HCEC 1CT (cell line): ENCODE data around the gene TSFM.
"Not testable (repeated sequence)": the region's sequence is repeated elsewhere in the genome, so short reads cannot be mapped to it uniquely, and the experiment has no call there.

ENCODE experiments used
- DNase-seq: peaks from one replicate; pipeline ENCODE4 v3.0.0-alpha.2; 2017

Gene TSFM

DNA sequence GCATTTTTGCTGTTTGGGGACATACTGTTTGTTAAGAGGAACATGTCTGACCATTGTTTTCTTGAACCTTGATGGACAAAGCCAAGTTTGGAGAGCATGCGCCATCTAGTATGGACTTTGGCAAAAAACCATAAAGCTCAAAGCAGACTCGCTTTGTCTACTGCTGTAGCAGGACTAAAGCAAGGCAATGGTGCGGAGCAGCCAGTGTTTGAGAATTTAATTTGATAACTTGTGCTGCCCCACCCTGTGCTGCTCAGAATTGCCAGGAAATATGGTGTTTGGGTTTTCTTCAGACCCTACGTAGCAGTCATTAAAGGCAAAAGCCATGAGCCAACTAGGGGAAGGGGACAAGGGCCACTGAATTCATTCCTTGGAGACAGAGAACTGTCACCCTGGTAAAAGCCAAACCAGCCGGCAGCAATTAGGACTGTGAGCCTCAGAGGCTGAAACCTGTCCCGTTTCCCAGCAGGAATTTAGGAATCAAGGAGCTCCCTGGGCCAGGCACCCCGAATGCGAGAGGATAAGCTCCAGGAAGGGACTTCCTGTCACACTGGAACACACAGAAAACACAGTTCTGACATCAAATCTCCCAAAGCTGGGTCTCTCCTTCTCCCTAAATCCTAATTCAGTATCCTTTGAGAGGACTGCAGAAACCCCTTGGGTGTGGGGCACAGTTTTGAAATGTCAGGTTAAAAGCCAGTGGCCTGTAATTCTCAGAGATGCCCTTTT is 34.8 kb downstream of the TSFM start:
- DNase-seq: no peak

- DNase-seq: not testable (repeated sequence)
Observed at GRCh38 chr12:57817990-57818331, 35.4 kb downstream of the TSFM start.

DNA sequence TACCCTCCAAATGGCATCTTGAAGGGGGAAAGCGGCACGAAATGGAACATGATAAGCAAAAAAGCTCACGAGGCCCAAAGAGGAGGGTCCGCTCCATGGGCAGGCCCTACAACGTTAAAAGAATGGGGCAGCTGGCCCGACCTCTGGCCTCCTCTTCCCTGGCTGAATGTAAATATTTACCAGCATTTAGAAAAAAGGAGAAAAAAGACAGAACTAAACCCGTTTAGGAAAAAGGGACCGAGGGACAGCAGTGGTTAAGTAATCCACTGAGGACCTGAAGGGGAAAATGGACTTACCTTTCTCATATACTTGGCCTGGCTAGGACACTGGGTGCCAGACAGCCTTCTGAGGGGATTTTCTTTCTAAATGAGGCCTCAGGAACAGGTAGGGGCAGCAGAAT is 37.5 kb downstream of the TSFM start:
- not testable (repeated sequence) for DNase-seq

DNA sequence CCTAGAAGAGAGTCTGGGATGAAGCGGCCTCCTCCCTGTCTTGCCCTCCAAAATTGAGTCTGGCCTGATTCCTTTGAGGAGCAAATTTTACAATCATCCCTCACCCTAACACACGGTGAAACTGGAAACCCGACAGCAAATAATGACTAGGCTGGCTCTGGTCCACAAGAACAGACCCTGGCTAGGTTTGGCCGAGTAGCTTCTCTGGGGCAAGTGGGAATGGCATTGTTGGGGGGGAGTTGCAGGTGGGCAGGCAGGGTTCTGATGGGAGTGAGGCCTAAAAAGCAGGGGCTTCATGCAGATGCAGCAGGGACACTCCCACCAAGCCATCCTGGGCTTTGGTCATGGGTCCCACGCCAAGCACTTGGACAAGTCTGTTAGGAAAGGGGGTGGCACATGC is 38.4 kb downstream of the TSFM start:
- not testable (repeated sequence) for DNase-seq

GRCh38 chr12:57821474-57822214 is 39.1 kb downstream of the TSFM start:
- DNase-seq: no peak

DNA sequence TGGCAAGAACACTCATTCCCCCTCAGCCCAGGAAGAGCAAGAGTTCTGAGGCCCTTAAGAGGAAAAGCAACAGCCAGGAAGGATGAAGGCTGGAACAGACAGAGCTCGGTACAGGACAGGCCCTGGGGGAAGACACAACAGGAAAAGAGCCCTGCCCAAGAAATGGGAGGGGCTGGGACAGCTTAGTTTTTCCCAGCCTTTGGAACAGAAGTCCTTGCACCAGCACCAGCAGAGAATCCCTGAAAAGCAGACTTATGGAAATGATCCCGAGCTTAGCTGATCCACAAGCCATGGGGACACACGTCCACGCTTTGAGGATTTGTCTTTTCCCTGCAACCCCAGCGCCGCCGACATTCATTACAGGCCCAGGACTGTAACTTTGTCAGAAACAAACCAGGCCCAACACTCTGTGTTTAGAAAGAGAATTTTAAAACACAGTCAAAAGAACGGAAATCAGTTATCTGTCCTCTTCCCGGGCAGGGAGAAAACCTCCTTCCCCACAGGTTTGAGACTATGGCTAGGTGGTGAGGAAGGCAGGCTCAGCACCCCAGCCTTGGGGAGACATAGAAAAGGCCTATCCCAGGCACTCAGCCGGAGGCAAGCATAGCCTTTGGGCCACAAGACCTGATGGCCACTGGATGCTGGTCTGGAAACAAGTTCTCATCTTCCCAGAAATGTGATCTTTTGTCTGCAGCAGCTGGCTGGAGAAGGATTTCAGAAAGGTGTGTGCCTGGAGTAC is 40.0 kb downstream of the TSFM start:
- DNase-seq: no peak

DNA sequence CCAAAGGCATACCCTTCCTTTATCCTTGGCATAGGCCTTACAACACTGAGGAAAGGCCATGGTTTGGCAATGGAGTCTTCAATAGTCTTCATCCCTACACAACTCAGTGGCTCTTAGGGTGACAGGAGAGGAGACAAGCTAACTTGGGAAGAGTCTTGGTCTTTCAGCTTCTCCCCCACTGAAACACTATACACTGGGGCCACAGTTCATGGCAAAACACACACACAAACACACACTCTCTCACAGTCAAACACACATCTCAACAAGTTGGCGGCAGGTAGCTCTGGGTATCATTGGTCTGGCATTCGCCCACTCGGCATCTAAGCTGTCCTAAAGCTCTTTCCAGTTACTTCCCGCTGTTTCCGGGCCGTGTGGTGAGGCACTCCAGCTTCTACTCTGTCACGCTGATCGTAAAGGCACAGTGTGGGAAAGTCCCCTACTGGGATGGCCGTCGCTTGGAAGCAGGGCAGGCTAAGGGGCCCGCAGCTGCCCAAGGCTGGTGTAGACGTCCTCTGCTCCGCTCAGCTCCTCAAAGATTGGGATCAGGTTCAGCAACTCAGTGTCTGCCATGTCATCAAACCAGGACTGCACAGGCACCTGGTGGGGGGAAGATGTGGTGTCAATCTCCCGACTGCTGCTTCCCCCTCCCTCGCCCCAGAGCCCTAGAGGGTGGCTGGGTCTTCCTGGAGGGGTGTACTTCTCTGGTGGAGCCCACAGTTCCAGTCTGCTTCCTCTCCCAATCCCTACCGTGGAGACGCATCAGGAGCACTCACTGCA is 40.7 kb downstream of the TSFM start:
- no peak for DNase-seq

GRCh38 chr12:57823908-57824640 is 41.5 kb downstream of the TSFM start:
- no peak for DNase-seq

DNA sequence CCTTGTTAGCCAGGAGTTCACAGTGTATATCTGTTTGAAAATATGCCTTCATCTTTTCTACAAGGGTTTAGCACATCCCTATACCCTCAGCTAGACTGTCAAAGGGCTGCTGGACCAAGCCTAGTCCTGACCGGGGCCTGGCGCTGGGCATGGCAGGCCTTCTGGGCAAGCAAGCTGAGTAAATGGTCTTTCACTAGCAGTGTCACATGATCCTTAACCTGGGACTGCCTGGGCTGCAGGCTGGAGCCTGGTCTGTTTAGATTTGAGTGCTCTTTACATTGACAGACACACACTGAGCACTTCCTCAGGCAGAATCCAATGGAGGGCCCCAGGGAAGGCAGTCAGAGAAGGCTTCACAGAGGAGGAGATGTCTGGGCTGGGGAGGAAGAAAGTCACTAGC is 42.9 kb downstream of the TSFM start:
- no peak for DNase-seq

DNA sequence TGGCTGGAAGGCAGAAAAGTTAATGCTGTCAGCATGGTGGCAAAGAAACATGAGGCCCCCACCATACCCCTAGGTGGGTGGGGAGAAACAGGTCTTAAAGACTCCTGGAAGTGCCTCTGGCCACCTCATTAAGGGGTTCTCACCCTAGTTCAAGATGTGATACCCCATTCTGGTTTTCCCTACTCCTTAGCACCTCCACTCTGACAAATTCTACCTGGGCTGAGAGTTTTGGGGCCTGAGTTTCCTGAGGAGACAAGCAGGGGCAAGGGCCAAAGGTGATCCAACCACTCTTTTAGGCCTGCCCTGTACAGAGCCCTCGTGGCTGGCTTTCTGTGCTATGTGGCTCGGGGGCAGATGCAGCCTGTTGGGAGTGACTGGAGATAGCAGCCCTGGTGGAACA is 43.8 kb downstream of the TSFM start:
- DNase-seq: no peak

- no peak for DNase-seq
Observed at GRCh38 chr12:57826966-57827365, 44.4 kb downstream of the TSFM start.

DNA sequence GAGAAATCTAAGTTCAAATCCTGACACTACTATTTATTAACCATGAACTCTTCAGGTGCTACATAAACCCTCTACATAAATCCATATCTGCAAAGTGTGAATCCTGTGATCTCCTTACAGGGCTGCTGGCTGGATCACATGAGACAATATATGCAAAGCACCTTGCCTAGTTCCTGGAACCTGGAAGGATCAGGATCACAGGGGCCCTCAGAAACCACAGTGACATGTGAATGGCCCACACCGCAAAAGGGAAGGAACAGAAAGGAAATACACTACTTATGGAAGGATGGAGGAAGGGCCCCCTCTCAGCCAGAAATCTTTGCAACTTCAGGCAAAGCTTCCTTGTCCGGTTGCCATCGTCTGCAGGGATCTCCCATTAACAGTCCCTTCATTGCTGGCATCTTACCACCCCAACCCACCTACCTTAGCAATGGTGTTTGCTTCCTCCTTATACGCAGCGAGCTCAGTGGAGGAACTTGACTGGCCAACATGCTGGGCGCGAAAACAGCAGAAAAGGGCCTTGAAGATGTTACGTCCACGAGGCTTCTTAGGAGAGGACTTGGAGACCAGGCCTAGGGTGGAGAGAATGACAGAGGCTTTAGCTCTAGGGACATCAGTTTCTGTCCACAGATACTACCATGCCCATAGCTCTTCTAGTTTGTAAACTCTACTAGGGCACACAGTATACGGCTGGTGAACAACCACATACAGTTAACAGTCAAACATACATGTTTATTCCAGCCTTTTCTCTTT is 46.6 kb downstream of the TSFM start:
- DNase-seq: no peak

DNA sequence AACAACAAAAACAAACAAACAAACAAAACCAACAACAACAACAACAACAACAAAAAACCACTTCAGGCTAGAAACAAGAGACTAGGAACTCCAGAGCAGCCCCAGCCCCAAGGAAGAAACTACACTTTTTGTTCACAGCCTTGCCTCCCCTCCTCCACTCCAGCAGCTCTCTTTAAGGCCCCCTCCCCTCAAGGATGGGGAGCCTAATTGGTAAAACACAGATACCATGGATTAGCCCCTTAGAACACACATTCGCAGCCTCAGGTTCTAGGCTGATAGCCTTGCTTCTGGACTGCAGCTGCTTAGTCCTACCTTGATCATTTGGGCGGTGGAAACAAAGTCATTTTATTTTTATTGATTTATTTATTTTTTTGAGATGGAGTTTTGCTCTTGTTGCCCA is 47.8 kb downstream of the TSFM start:
- DNase-seq: no peak

DNA sequence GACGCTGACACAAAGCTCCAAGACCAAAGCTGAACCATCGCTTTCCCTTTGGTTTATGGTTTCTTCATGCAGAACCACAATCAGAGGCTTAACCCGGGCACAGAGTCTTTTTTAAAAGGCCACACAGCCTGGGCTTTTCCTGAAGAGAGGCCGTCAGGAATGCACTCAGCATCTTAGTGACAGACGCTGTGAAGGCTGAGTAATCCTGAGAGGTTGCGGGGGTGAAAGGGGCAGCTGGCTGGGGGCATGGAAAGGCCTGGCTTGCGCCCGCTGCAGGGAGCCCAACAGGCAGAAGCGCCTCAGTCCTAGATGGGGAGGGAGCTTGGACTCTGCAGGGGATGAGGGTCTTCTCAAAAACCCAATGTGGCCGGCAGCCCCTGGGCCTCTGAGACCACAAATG is 50.4 kb downstream of the TSFM start:
- peak; percentile 49 for DNase-seq

DNA sequence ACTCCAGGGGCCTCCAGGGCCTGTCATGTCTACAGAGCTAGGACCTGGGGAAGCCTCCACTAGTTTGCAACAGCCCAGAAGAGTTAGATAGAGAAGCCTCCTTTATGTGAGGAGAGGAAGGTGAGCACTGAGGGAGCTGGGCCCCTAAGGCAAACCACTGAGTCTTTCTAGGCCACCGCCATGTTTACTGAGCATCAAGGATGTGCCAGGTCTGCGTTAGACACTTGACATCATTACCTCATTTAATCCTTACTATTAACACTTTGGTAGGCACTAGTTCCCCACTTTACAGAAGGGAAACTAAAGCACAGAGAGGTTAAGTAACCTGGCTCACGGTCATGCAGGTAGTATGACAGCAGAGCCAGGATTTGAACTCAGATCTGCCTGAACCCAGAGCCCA is 51.1 kb downstream of the TSFM start:
- DNase-seq: no peak

GRCh38 chr12:57834086-57834876 is 51.7 kb downstream of the TSFM start:
- no peak for DNase-seq

GRCh38 chr12:57835366-57836288 is 53.0 kb downstream of the TSFM start:
- no peak for DNase-seq

GRCh38 chr12:57836442-57837375 is 54.1 kb downstream of the TSFM start:
- DNase-seq: peak; percentile 78
